HCT116 (cell line): ENCODE data around the gene NUDT22.

Experiments
- EZH2phosphoT487 ChIP-seq: fragments of 200-600 bp; IDR thresholded peaks from 2 replicates; pipeline ENCODE4 v1.6.1; 2018; ENCODE audit warnings: antibody characterized with exemption, borderline replicate concordance
- SP1 ChIP-seq: IDR thresholded peaks from 2 replicates; pipeline ENCODE4 v1.6.1; 2012; ENCODE audit warnings: low read depth

DNA sequence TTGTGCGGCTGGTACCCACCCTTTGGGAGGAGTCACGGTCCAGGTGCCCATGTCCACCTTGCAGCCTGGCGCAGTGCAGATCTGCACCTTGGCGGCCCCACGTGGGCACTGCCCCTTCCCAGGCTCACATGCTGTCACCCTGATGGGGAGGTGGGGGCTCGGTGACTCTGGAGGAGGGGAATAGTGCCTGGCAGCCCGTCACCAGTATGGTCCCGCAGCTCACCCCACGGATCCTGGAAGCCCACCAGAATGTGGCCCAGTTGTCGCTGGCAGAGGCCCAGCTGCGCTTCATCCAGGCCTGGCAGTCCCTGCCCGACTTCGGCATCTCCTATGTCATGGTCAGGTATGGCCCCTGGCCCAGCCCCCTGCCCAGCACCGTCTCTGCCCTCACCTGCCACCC lies 5.3 kb upstream of the NUDT22 start:
- no peak for TF ChIP-seq EZH2phosphoT487
- no peak for TF ChIP-seq SP1
